T-cell (primary cell): ENCODE results near the gene VCL. TPM values are rescaled to one million over a fixed set of nuclear protein-coding genes. Genes with fewer than 3 reads are reported as not detected.
A peak's percentile ranks its signal among the peaks of the same experiment; 100 is the strongest.

Experiments
- ATAC-seq, 4 experiments: fragments of 200-7000 bp in 3 of 4; fragments of 150-1000 bp in 1 of 4; cut with Tn5 transposase; replicated peaks in 1 of 4; 1 replicate in 3 of 4; 2 replicates in 1 of 4; pipeline ENCODE4 v1.10.0; 2021; ENCODE audit warnings: moderate library complexity in 3 of 4, mild to moderate bottlenecking in 2 of 4, moderate number of reproducible peaks in 1 of 4
- CTCF ChIA-PET, 2 donors: fragments of 300-600 bp; sonication (Branson Sonifier 250); formaldehyde crosslinking; loops; one replicate each; lab custom pipeline; 2022; ENCODE audit warnings: antibody characterized with exemption in 2 of 2; lab: Charles Lee
- POLR2A ChIA-PET, 2 donors: fragments of 300-600 bp; sonication (Branson Sonifier 250); formaldehyde crosslinking; loops; one replicate each; lab custom pipeline; 2022; ENCODE audit warnings: antibody characterized with exemption in 2 of 2; lab: Charles Lee
- DNase-seq, 35 experiments: peaks; one replicate each; pipeline versions ENCODE4 v3.0.0 to v3.0.0-alpha.2; 2013 to 2023
- H3K27ac ChIP-seq: one replicate; pipeline ENCODE4 v1.5.1; 2013; ENCODE audit warnings: low read length
- H3K27me3 ChIP-seq, 2 experiments: replicated peaks in 1 of 2; 1 replicate in 1 of 2; 2 replicates in 1 of 2; pipeline versions ENCODE4 v1.6.1 to v1.7.0; 2013; ENCODE audit warnings: low read length in 1 of 2, mixed read lengths in 1 of 2; ENCODE audit not compliant: control insufficient read depth in 2 of 2, insufficient read depth in 2 of 2; ENCODE audit errors: extremely low read depth in 1 of 2
- H3K36me3 ChIP-seq, 2 donors: 1 replicate in 1 of 2; 2 replicates in 1 of 2; pipeline versions ENCODE4 v1.6.1 to v1.7.0; 2013; ENCODE audit warnings: low read length in 1 of 2; ENCODE audit not compliant: control insufficient read depth in 2 of 2, insufficient read depth in 1 of 2; ENCODE audit errors: extremely low read depth in 1 of 2
- H3K4me1 ChIP-seq, 2 experiments: 1 replicate in 1 of 2; 2 replicates in 1 of 2; pipeline versions ENCODE4 v1.6.1 to v1.7.0; 2013; ENCODE audit warnings: low read length in 2 of 2, mixed read lengths in 1 of 2; ENCODE audit not compliant: insufficient read depth in 2 of 2, control insufficient read depth in 1 of 2; ENCODE audit errors: extremely low read depth in 1 of 2
- H3K4me3 ChIP-seq, 2 donors: 1 replicate in 1 of 2; 2 replicates in 1 of 2; pipeline versions ENCODE4 v1.5.1 to v1.7.0; 2013; ENCODE audit warnings: mild to moderate bottlenecking in 2 of 2, low read length in 1 of 2, moderate library complexity in 1 of 2; ENCODE audit not compliant: control insufficient read depth in 1 of 2; ENCODE audit errors: extremely low read depth in 1 of 2
- H3K9me3 ChIP-seq: 2 replicates; pipeline ENCODE4 v1.7.0; 2013
- H3K27ac Mint-ChIP-seq, 2 donors: one replicate each; pipeline ENCODE4 v1.8.0; 2020 to 2021; ENCODE audit warnings: mild to moderate bottlenecking in 2 of 2, mixed read lengths in 2 of 2
- H3K27me3 Mint-ChIP-seq, 2 donors: one replicate each; pipeline ENCODE4 v1.8.0; 2021 to 2022; ENCODE audit warnings: mixed read lengths in 2 of 2
- H3K36me3 Mint-ChIP-seq: one replicate; pipeline ENCODE4 v1.8.0; 2021; ENCODE audit warnings: mixed read lengths
- H3K4me1 Mint-ChIP-seq, 3 donors: one replicate each; pipeline ENCODE4 v1.8.0; 2020 to 2022; ENCODE audit warnings: mixed read lengths in 3 of 3, mild to moderate bottlenecking in 1 of 3
- H3K4me3 Mint-ChIP-seq, 3 donors: one replicate each; pipeline ENCODE4 v1.8.0; 2020 to 2022; ENCODE audit warnings: mild to moderate bottlenecking in 3 of 3, mixed read lengths in 3 of 3, moderate library complexity in 3 of 3
- H3K9me3 Mint-ChIP-seq, 3 donors: one replicate each; pipeline ENCODE4 v1.8.0; 2020 to 2022; ENCODE audit warnings: mixed read lengths in 3 of 3
- WGBS: methylation state at CpG from one replicate; pipeline ENCODE4 v1.1.5; 2013; ENCODE audit warnings: missing lambda C conversion rate; ENCODE audit not compliant: insufficient coverage; 5-methylcytosine and 5-hydroxymethylcytosine counted together
- total RNA-seq, 35 experiments: library from RNA in 6 of 35; stranded (reverse) in 6 of 35; fragments of 120-200 nt in 1 of 35; gene quantifications; one replicate each; pipeline versions ENCODE4 v1.2.1 to v1.2.4 and lab custom pipeline; 2013 to 2026

Gene VCL
- total RNA-seq, 5 donors from 2014 or later (not counting 1 experiment from before 2014, with no cell fraction given), result 22.6 to 48.7 (median 27.0) TPM

DNA sequence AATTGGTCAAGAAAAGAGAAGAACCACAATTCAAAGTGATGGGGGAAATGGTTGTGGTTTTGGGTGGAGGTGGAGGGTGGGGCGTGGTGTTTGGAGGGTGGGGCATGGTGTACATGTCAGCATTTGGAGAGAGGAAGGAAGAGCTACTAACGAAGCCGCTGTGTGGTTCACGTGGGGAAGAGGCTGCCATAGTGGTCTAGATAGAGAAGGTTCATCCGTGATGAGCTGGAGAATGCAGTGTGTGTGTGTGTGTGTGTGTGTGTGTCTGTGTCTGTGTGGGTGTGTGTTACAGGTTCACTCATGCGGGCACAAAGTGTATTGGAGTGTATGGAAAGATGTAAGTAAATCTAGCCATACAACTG is 6.1 kb upstream of the VCL start:
- DNase-seq (peak; percentile 52 to 88 (median 82)), ATAC-seq (peak; percentile 100)
- WGBS, result 0% methylated on average over 5 of the region's 6 CpGs
- H3K27me3 Mint-ChIP-seq, result no peaks in the 10 kb centered on the region
- no peaks in the 10 kb centered on the region for H3K27me3 ChIP-seq
- H3K27ac ChIP-seq, result peak overlapping the region; percentile 49
- peaks cover 10 to 33% of the 10 kb centered on the region in 2 experiments for H3K4me1 ChIP-seq
- no peak overlapping the region for H3K4me3 ChIP-seq
- POLR2A ChIA-PET, result interaction anchor here (0.5 to 0.6 kb wide), 4 partner anchors 14 to 634 kb away, joined by 3 to 4 read pairs (median 3); no protein-coding TSS in a partner anchor
- H3K36me3 Mint-ChIP-seq, result no peaks in the 10 kb centered on the region
- CTCF ChIA-PET, result interaction anchor here in 1 of 2 donors (0.6 to 2.1 kb wide), 10 partner anchors 9 to 496 kb away, joined by 3 to 13 read pairs (median 3); partner anchors contain the start of gene PPP3CB
- peak overlapping the region in 2 of 3 donors; percentile 7 to 29 for H3K4me3 Mint-ChIP-seq
- H3K9me3 ChIP-seq, result no peaks in the 10 kb centered on the region
- peaks cover 0 to 4% (median 0%) of the 10 kb centered on the region in 3 donors for H3K9me3 Mint-ChIP-seq
- peaks cover 28 to 40% (median 37%) of the 10 kb centered on the region in 3 donors for H3K4me1 Mint-ChIP-seq
- no peaks in the 10 kb centered on the region for H3K36me3 ChIP-seq
- peak overlapping the region; percentile 16 to 51 for H3K27ac Mint-ChIP-seq

GRCh38 chr10:73992899-73993788 is 4.8 kb upstream of the VCL start:
- Histone ChIP-seq H3K27ac (peak overlapping the region; percentile 9), H3K9me3 (no peaks in the 10 kb centered on the region), H3K4me3 (no peak overlapping the region), H3K4me1 (peaks cover 10 to 33% of the 10 kb centered on the region in 2 experiments), H3K27me3 (no peaks in the 10 kb centered on the region), H3K36me3 (no peaks in the 10 kb centered on the region)
- ChIA-PET POLR2A (interaction anchor here (0.6 to 0.7 kb wide), 4 partner anchors 678 to 1772 kb away, joined by 3 to 13 read pairs (median 4); no protein-coding TSS in a partner anchor), CTCF (interaction anchor here (0.6 to 2.1 kb wide), 3 partner anchors 33 to 37 kb away, joined by 3 to 13 read pairs (median 4); no protein-coding TSS in a partner anchor)
- peak overlapping the region; percentile 24 to 40 for H3K27ac Mint-ChIP-seq
- H3K36me3 Mint-ChIP-seq, result no peaks in the 10 kb centered on the region
- DNase-seq, result no peak
- H3K9me3 Mint-ChIP-seq, result peaks cover 0 to 4% (median 0%) of the 10 kb centered on the region in 3 donors
- no peaks in the 10 kb centered on the region for H3K27me3 Mint-ChIP-seq
- WGBS, result 86% methylated on average over 2 of the region's 6 CpGs
- no peak for ATAC-seq
- peaks cover 28 to 43% (median 37%) of the 10 kb centered on the region in 3 donors for H3K4me1 Mint-ChIP-seq
- no peak overlapping the region for H3K4me3 Mint-ChIP-seq

DNA sequence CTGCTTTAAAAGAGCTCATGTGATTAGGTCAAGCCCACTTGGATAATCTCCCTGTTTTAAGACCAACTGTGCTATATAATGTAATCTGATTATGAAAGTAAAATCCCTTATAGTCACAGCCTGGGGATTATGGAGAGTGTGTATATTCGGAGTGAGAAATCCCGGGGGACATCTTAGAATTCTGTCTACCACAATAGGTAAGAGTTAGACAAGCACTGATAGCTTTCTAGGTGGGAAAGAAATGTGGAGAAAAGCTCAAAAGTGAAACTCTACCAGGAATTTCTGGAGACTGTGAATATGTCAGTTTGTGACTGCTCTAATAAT is 2.9 kb upstream of the VCL start:
- no peak overlapping the region for H3K27ac ChIP-seq
- ChIA-PET CTCF (interaction anchor here in 1 of 2 donors (0.6 kb wide), 1 partner anchor 898 kb away, joined by 5 read pairs; the partner anchor contains the start of gene P4HA1), POLR2A (interaction anchor here (0.6 to 1.0 kb wide), 2 partner anchors 10 to 42 kb away, joined by 3 read pairs; no protein-coding TSS in a partner anchor)
- H3K27ac Mint-ChIP-seq, result no peak overlapping the region
- no peak overlapping the region for H3K4me3 ChIP-seq
- H3K4me1 ChIP-seq, result peaks cover 24 to 42% of the 10 kb centered on the region in 2 experiments
- H3K27me3 ChIP-seq, result no peaks in the 10 kb centered on the region
- no peak for ATAC-seq
- no peaks in the 10 kb centered on the region for H3K36me3 ChIP-seq
- H3K27me3 Mint-ChIP-seq, result no peaks in the 10 kb centered on the region
- no peaks in the 10 kb centered on the region for H3K36me3 Mint-ChIP-seq
- no CpG with 5 or more reads among the region's 2 CpGs for WGBS
- H3K4me3 Mint-ChIP-seq, result no peak overlapping the region
- peaks cover 44 to 50% (median 44%) of the 10 kb centered on the region in 3 donors for H3K4me1 Mint-ChIP-seq
- peaks cover 0 to 4% (median 0%) of the 10 kb centered on the region in 3 donors for H3K9me3 Mint-ChIP-seq
- H3K9me3 ChIP-seq, result no peaks in the 10 kb centered on the region
- DNase-seq, result no peak

GRCh38 chr10:73997461-73997786 is 492 bp upstream of the VCL start:
- CTCF ChIA-PET, result interaction anchor here in 1 of 2 donors (0.8 to 1.9 kb wide), 3 partner anchors 41 to 154 kb away, joined by 3 to 6 read pairs (median 3); partner anchors contain the start of gene ADK
- 0% methylated on average over 7 of the region's 11 CpGs for WGBS
- no peaks in the 10 kb centered on the region for H3K9me3 ChIP-seq
- Mint-ChIP-seq H3K27me3 (no peaks in the 10 kb centered on the region), H3K27ac (peak overlapping the region; percentile 97 to 98), H3K4me3 (peak overlapping the region; percentile 86 to 98 (median 97)), H3K9me3 (peaks cover 0 to 4% (median 0%) of the 10 kb centered on the region in 3 donors), H3K36me3 (no peaks in the 10 kb centered on the region), H3K4me1 (peaks cover 47 to 55% (median 49%) of the 10 kb centered on the region in 3 donors)
- DNase-seq (peak in 26 of 35 experiments; percentile 46 to 84 (median 74)), ATAC-seq (peak; percentile 52 to 78 (median 76))
- H3K27ac ChIP-seq, result no peak overlapping the region
- POLR2A ChIA-PET, result interaction anchor here in 1 of 2 donors (1.0 kb wide), 1 partner anchor 14 kb away, joined by 3 read pairs; no protein-coding TSS in a partner anchor
- no peaks in the 10 kb centered on the region for H3K36me3 ChIP-seq
- H3K4me3 ChIP-seq, result peak overlapping the region; percentile 73 to 85
- no peaks in the 10 kb centered on the region for H3K27me3 ChIP-seq
- peaks cover 15 to 29% of the 10 kb centered on the region in 2 experiments for H3K4me1 ChIP-seq

DNA sequence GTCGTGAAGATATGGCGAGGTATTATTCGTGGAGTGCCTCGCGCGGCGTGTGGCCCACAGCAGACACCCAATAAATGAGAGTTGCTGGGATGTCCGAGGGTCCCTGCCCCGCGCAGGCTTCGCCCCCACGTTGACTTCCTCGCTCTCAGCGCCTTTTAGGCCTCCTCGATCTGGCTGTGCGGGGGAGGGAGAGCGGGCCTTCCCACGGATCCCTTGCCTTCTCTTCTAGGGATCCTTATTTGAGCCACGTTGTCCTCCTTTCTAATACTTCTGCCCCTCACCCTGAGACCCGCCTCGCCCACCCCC is 660 bp downstream of the VCL start:
- peak overlapping the region; percentile 84 to 87 for H3K27ac Mint-ChIP-seq
- Histone ChIP-seq H3K4me3 (peak overlapping the region; percentile 73 to 89), H3K27ac (peak overlapping the region; percentile 47), H3K9me3 (no peaks in the 10 kb centered on the region), H3K4me1 (peaks cover 15 to 20% of the 10 kb centered on the region in 2 experiments), H3K36me3 (no peaks in the 10 kb centered on the region), H3K27me3 (no peaks in the 10 kb centered on the region)
- peaks cover 40 to 55% (median 41%) of the 10 kb centered on the region in 3 donors for H3K4me1 Mint-ChIP-seq
- CTCF ChIA-PET, result interaction anchor here in 1 of 2 donors (2.1 kb wide), 1 partner anchor 42 kb away, joined by 7 read pairs; no protein-coding TSS in a partner anchor
- H3K27me3 Mint-ChIP-seq, result no peaks in the 10 kb centered on the region
- DNase-seq (peak in 2 of 35 experiments; percentile 2 to 4), ATAC-seq (no peak)
- 0% methylated on average over 17 of the region's 21 CpGs for WGBS
- H3K4me3 Mint-ChIP-seq, result peak overlapping the region; percentile 86 to 98 (median 97)
- POLR2A ChIA-PET, result interaction anchor here in 1 of 2 donors (0.6 kb wide), 1 partner anchor 668 kb away, joined by 3 read pairs; no protein-coding TSS in a partner anchor
- H3K9me3 Mint-ChIP-seq, result no peaks in the 10 kb centered on the region
- no peaks in the 10 kb centered on the region for H3K36me3 Mint-ChIP-seq
